T-cell (primary cell): ENCODE results near the gene CYP2A13. TPM values are rescaled to one million over a fixed set of nuclear protein-coding genes. Genes with fewer than 3 reads are reported as not detected.
"Not testable (repeated sequence)": the region's sequence is repeated elsewhere in the genome, so short reads cannot be mapped to it uniquely, and the experiment has no call there.

Source experiments
- ATAC-seq, 4 experiments: fragments of 200-7000 bp in 3 of 4; fragments of 150-1000 bp in 1 of 4; cut with Tn5 transposase; replicated peaks in 1 of 4; 1 replicate in 3 of 4; 2 replicates in 1 of 4; pipeline ENCODE4 v1.10.0; 2021; ENCODE audit warnings: moderate library complexity in 3 of 4, mild to moderate bottlenecking in 2 of 4, moderate number of reproducible peaks in 1 of 4
- CTCF ChIA-PET, 2 donors: fragments of 300-600 bp; sonication (Branson Sonifier 250); formaldehyde crosslinking; loops; one replicate each; lab custom pipeline; 2022; ENCODE audit warnings: antibody characterized with exemption in 2 of 2; lab: Charles Lee
- POLR2A ChIA-PET, 2 donors: fragments of 300-600 bp; sonication (Branson Sonifier 250); formaldehyde crosslinking; loops; one replicate each; lab custom pipeline; 2022; ENCODE audit warnings: antibody characterized with exemption in 2 of 2; lab: Charles Lee
- DNase-seq, 35 experiments: peaks; one replicate each; pipeline versions ENCODE4 v3.0.0 to v3.0.0-alpha.2; 2013 to 2023
- H3K27ac ChIP-seq: one replicate; pipeline ENCODE4 v1.5.1; 2013; ENCODE audit warnings: low read length
- H3K27me3 ChIP-seq, 2 experiments: replicated peaks in 1 of 2; 1 replicate in 1 of 2; 2 replicates in 1 of 2; pipeline versions ENCODE4 v1.6.1 to v1.7.0; 2013; ENCODE audit warnings: low read length in 1 of 2, mixed read lengths in 1 of 2; ENCODE audit not compliant: control insufficient read depth in 2 of 2, insufficient read depth in 2 of 2; ENCODE audit errors: extremely low read depth in 1 of 2
- H3K36me3 ChIP-seq, 2 donors: 1 replicate in 1 of 2; 2 replicates in 1 of 2; pipeline versions ENCODE4 v1.6.1 to v1.7.0; 2013; ENCODE audit warnings: low read length in 1 of 2; ENCODE audit not compliant: control insufficient read depth in 2 of 2, insufficient read depth in 1 of 2; ENCODE audit errors: extremely low read depth in 1 of 2
- H3K4me1 ChIP-seq, 2 experiments: 1 replicate in 1 of 2; 2 replicates in 1 of 2; pipeline versions ENCODE4 v1.6.1 to v1.7.0; 2013; ENCODE audit warnings: low read length in 2 of 2, mixed read lengths in 1 of 2; ENCODE audit not compliant: insufficient read depth in 2 of 2, control insufficient read depth in 1 of 2; ENCODE audit errors: extremely low read depth in 1 of 2
- H3K4me3 ChIP-seq, 2 donors: 1 replicate in 1 of 2; 2 replicates in 1 of 2; pipeline versions ENCODE4 v1.5.1 to v1.7.0; 2013; ENCODE audit warnings: mild to moderate bottlenecking in 2 of 2, low read length in 1 of 2, moderate library complexity in 1 of 2; ENCODE audit not compliant: control insufficient read depth in 1 of 2; ENCODE audit errors: extremely low read depth in 1 of 2
- H3K9me3 ChIP-seq: 2 replicates; pipeline ENCODE4 v1.7.0; 2013
- H3K27ac Mint-ChIP-seq, 2 donors: one replicate each; pipeline ENCODE4 v1.8.0; 2020 to 2021; ENCODE audit warnings: mild to moderate bottlenecking in 2 of 2, mixed read lengths in 2 of 2
- H3K27me3 Mint-ChIP-seq, 2 donors: one replicate each; pipeline ENCODE4 v1.8.0; 2021 to 2022; ENCODE audit warnings: mixed read lengths in 2 of 2
- H3K36me3 Mint-ChIP-seq: one replicate; pipeline ENCODE4 v1.8.0; 2021; ENCODE audit warnings: mixed read lengths
- H3K4me1 Mint-ChIP-seq, 3 donors: one replicate each; pipeline ENCODE4 v1.8.0; 2020 to 2022; ENCODE audit warnings: mixed read lengths in 3 of 3, mild to moderate bottlenecking in 1 of 3
- H3K4me3 Mint-ChIP-seq, 3 donors: one replicate each; pipeline ENCODE4 v1.8.0; 2020 to 2022; ENCODE audit warnings: mild to moderate bottlenecking in 3 of 3, mixed read lengths in 3 of 3, moderate library complexity in 3 of 3
- H3K9me3 Mint-ChIP-seq, 3 donors: one replicate each; pipeline ENCODE4 v1.8.0; 2020 to 2022; ENCODE audit warnings: mixed read lengths in 3 of 3
- WGBS: methylation state at CpG from one replicate; pipeline ENCODE4 v1.1.5; 2013; ENCODE audit warnings: missing lambda C conversion rate; ENCODE audit not compliant: insufficient coverage; 5-methylcytosine and 5-hydroxymethylcytosine counted together
- total RNA-seq, 35 experiments: library from RNA in 6 of 35; stranded (reverse) in 6 of 35; fragments of 120-200 nt in 1 of 35; gene quantifications; one replicate each; pipeline versions ENCODE4 v1.2.1 to v1.2.4 and lab custom pipeline; 2013 to 2026

The CYP2A13 gene
- total RNA-seq, 5 donors from 2014 or later (not counting 1 experiment from before 2014, with no cell fraction given): not detected

GRCh38 chr19:41096353-41096752 lies 8.1 kb downstream of the CYP2A13 start:
- Mint-ChIP-seq H3K4me3 (no peak overlapping the region), H3K36me3 (no peaks in the 10 kb centered on the region), H3K27ac (no peak overlapping the region), H3K4me1 (peaks cover 1 to 8% (median 2%) of the 10 kb centered on the region in 3 donors), H3K27me3 (peaks cover 36 to 53% of the 10 kb centered on the region in 2 donors), H3K9me3 (peaks cover 3 to 9% (median 5%) of the 10 kb centered on the region in 3 donors)
- ChIA-PET CTCF (no interaction called here), POLR2A (no interaction called here)
- no peak for ATAC-seq
- H3K27me3 ChIP-seq: peaks cover 0 to 35% of the 10 kb centered on the region in 2 experiments
- WGBS: 88% methylated on average over 7 of the region's 7 CpGs
- H3K27ac ChIP-seq: no peak overlapping the region
- no peaks in the 10 kb centered on the region for H3K4me1 ChIP-seq
- no peaks in the 10 kb centered on the region for H3K9me3 ChIP-seq
- DNase-seq: peak in 1 of 35 experiments; percentile 25
- no peaks in the 10 kb centered on the region for H3K36me3 ChIP-seq
- H3K4me3 ChIP-seq: no peak overlapping the region

GRCh38 chr19:41097302-41097701 lies 9.1 kb downstream of the CYP2A13 start:
- H3K36me3 Mint-ChIP-seq: no peaks in the 10 kb centered on the region
- ChIA-PET POLR2A (interaction anchor here in 1 of 2 donors (0.6 kb wide), 1 partner anchor 12 kb away, joined by 3 read pairs; no protein-coding TSS in a partner anchor), CTCF (no interaction called here)
- peaks cover 9 to 19% (median 10%) of the 10 kb centered on the region in 3 donors for H3K9me3 Mint-ChIP-seq
- no peak overlapping the region for H3K4me3 Mint-ChIP-seq
- Histone ChIP-seq H3K9me3 (no peaks in the 10 kb centered on the region), H3K4me3 (no peak overlapping the region), H3K4me1 (no peaks in the 10 kb centered on the region), H3K27ac (no peak overlapping the region), H3K27me3 (peaks cover 0 to 28% of the 10 kb centered on the region in 2 experiments), H3K36me3 (no peaks in the 10 kb centered on the region)
- WGBS: no CpG with 5 or more reads among the region's 2 CpGs
- no peak overlapping the region for H3K27ac Mint-ChIP-seq
- H3K4me1 Mint-ChIP-seq: peaks cover 1 to 8% (median 2%) of the 10 kb centered on the region in 3 donors
- H3K27me3 Mint-ChIP-seq: peaks cover 34 to 46% of the 10 kb centered on the region in 2 donors
- ATAC-seq: no peak
- no peak for DNase-seq

- H3K27ac ChIP-seq: no peak overlapping the region
- no peaks in the 10 kb centered on the region for H3K36me3 Mint-ChIP-seq
- CTCF ChIA-PET: no interaction called here
- H3K4me1 ChIP-seq: no peaks in the 10 kb centered on the region
- no peaks in the 10 kb centered on the region for H3K9me3 ChIP-seq
- peaks cover 0 to 18% of the 10 kb centered on the region in 2 experiments for H3K27me3 ChIP-seq
- no peak for DNase-seq
- no peak overlapping the region for H3K4me3 ChIP-seq
- H3K4me1 Mint-ChIP-seq: peaks cover 1 to 8% (median 2%) of the 10 kb centered on the region in 3 donors
- ATAC-seq: no peak
- H3K4me3 Mint-ChIP-seq: no peak overlapping the region
- 80% methylated on average over 2 of the region's 5 CpGs for WGBS
- H3K9me3 Mint-ChIP-seq: peaks cover 11 to 22% (median 11%) of the 10 kb centered on the region in 3 donors
- peaks cover 24 to 36% of the 10 kb centered on the region in 2 donors for H3K27me3 Mint-ChIP-seq
- POLR2A ChIA-PET: no interaction called here
- no peaks in the 10 kb centered on the region for H3K36me3 ChIP-seq
- no peak overlapping the region for H3K27ac Mint-ChIP-seq
Observed at GRCh38 chr19:41098762-41099161, 10.5 kb downstream of the CYP2A13 start.

GRCh38 chr19:41102210-41102609 lies 14.0 kb downstream of the CYP2A13 start:
- H3K36me3 ChIP-seq, H3K4me3 ChIP-seq, H3K9me3 ChIP-seq, ATAC-seq, POLR2A ChIA-PET, H3K4me1 Mint-ChIP-seq, H3K27ac Mint-ChIP-seq, H3K4me1 ChIP-seq, H3K4me3 Mint-ChIP-seq, H3K27me3 ChIP-seq, DNase-seq, H3K27ac ChIP-seq, H3K36me3 Mint-ChIP-seq, CTCF ChIA-PET: not testable (repeated sequence)
- peaks cover 11 to 18% (median 16%) of the 10 kb centered on the region in 3 donors for H3K9me3 Mint-ChIP-seq
- WGBS: no CpG with 5 or more reads among the region's 1 CpG
- peaks cover 8 to 11% of the 10 kb centered on the region in 2 donors for H3K27me3 Mint-ChIP-seq

- Histone ChIP-seq H3K27ac (no peak overlapping the region), H3K36me3 (no peaks in the 10 kb centered on the region), H3K27me3 (no peaks in the 10 kb centered on the region), H3K4me1 (no peaks in the 10 kb centered on the region), H3K9me3 (no peaks in the 10 kb centered on the region), H3K4me3 (no peak overlapping the region)
- WGBS: no CpG with 5 or more reads among the region's 3 CpGs
- Mint-ChIP-seq H3K9me3 (peaks cover 9 to 14% (median 13%) of the 10 kb centered on the region in 3 donors), H3K36me3 (no peaks in the 10 kb centered on the region), H3K4me3 (no peak overlapping the region), H3K27me3 (peaks cover 0 to 6% of the 10 kb centered on the region in 2 donors), H3K4me1 (no peaks in the 10 kb centered on the region), H3K27ac (no peak overlapping the region)
- DNase-seq (no peak), ATAC-seq (no peak)
- ChIA-PET POLR2A (no interaction called here), CTCF (no interaction called here)
Observed at GRCh38 chr19:41106177-41106576, 17.9 kb downstream of the CYP2A13 start.

- Histone ChIP-seq H3K9me3 (no peaks in the 10 kb centered on the region), H3K4me3 (no peak overlapping the region), H3K27me3 (peaks cover 0 to 4% of the 10 kb centered on the region in 2 experiments), H3K4me1 (no peaks in the 10 kb centered on the region), H3K27ac (no peak overlapping the region), H3K36me3 (no peaks in the 10 kb centered on the region)
- ChIA-PET POLR2A (no interaction called here), CTCF (no interaction called here)
- Mint-ChIP-seq H3K27ac (no peak overlapping the region), H3K4me3 (no peak overlapping the region), H3K36me3 (no peaks in the 10 kb centered on the region), H3K9me3 (no peaks in the 10 kb centered on the region), H3K27me3 (no peaks in the 10 kb centered on the region), H3K4me1 (no peaks in the 10 kb centered on the region)
- DNase-seq (no peak), ATAC-seq (no peak)
- WGBS: 86% methylated on average over 7 of the region's 9 CpGs
Observed at GRCh38 chr19:41111296-41111695, 23.0 kb downstream of the CYP2A13 start.
